GM12872 (cell line): Measurements from ENCODE around the gene RALGAPA2.

ENCODE experiments used
- TF ChIP-seq, protein P1 (sequence below): IDR thresholded peaks from 3 replicates; pipeline ENCODE4 v1.5.1; 2011; ENCODE audit warnings: low read depth, mild to moderate bottlenecking, low read length, moderate library complexity; ENCODE audit not compliant: insufficient read depth

RALGAPA2 gene

DNA sequence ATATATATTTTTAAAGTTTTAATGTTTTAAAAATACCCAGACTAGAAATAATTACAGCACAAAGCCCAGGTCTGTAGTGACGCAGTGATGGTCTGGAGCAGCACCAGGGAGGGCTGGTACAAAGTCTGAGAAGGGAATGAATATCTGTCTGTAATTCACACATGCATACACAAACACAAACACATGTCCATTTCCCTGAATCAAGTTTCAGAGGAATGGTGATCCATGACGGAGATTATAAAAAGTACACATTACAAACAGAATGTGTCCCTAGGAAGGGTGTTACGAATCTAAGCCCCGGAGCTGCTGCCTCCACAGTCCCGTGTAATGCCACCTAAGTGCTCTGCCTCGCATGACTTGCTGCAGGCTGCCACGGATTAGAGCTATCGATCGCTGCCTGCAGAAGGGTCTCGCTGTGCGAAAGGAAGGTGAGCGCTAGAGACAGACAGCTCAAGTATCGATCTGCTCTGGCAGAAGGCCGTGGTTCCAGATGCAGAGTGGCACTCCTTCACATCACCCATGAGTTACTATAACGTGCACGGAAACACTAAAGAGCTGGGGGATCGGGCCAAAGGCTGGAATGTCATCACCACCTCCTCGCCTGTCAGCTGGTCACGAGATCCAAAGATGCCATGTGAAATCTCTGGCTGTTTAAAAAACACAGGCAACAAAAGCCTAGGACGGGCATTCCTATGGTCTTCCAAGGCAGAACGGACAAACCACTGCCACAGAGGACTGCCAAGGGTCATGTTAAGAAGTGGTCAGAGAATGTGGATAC is 257.4 kb downstream of the RALGAPA2 start:
- TF ChIP-seq, protein P1, sequence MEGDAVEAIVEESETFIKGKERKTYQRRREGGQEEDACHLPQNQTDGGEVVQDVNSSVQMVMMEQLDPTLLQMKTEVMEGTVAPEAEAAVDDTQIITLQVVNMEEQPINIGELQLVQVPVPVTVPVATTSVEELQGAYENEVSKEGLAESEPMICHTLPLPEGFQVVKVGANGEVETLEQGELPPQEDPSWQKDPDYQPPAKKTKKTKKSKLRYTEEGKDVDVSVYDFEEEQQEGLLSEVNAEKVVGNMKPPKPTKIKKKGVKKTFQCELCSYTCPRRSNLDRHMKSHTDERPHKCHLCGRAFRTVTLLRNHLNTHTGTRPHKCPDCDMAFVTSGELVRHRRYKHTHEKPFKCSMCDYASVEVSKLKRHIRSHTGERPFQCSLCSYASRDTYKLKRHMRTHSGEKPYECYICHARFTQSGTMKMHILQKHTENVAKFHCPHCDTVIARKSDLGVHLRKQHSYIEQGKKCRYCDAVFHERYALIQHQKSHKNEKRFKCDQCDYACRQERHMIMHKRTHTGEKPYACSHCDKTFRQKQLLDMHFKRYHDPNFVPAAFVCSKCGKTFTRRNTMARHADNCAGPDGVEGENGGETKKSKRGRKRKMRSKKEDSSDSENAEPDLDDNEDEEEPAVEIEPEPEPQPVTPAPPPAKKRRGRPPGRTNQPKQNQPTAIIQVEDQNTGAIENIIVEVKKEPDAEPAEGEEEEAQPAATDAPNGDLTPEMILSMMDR = no peak

DNA sequence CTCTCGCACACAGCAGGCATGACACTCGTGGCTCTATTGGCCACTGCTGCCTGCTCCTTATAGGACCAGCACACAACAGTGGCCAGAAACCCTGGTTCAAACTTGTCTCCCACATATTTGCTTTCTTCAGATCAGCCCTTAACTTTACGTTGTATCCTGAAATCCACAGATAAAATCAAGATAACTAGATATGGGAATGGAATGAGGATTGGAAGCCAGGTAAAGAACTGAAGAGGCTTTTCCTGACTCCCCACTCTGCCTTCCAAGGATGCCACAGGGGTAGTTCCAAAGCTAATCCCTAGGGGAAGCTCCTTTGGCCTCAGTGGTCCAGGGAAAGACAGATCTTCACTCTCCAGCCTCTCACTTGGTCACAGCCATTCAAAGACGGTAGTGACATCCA is 258.1 kb downstream of the RALGAPA2 start:
- TF ChIP-seq, protein P1 = no peak

DNA sequence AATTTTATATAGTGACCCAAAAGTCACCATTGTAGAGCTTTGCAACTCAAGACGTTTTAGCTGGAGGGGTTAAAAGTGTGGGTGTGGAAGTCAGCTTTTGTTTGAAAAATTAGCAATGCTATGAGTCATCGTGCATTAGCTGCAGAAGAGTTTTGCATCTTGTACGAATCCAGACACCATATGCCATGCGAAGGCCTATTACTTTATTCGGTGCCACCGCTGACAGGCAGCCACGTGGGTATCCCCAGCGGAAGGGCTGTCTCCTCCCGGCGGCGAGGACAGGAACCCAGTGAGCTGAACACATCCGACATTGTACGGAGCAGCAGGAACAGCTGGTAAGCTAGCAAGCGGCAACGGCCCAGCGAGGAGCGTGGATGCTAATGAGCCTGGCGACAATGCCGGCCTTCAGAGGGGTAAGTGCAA is 260.2 kb downstream of the RALGAPA2 start:
- TF ChIP-seq, protein P1 = peak; percentile 22; the same call in 2 of the 3 replicates

DNA sequence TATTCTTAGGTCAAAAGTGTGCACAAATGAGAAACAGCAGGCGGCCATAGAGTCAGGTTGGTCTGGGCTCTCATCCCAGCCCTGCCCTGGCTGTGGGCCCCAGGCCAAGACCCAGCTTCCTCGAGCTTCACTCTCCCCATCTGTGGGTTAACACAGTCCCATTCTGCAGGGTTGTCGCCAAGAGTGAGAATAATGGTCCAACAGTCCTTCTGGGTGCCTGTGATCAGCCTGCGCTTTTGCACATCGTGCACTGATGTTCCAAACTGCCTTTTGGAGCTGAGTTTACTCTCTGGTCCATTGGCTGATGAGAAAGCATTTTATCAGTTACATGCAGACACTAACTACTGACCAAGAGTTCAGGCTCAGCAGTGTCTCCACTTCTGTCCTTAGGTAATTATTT is 261.9 kb downstream of the RALGAPA2 start:
- TF ChIP-seq, protein P1 = no peak

DNA sequence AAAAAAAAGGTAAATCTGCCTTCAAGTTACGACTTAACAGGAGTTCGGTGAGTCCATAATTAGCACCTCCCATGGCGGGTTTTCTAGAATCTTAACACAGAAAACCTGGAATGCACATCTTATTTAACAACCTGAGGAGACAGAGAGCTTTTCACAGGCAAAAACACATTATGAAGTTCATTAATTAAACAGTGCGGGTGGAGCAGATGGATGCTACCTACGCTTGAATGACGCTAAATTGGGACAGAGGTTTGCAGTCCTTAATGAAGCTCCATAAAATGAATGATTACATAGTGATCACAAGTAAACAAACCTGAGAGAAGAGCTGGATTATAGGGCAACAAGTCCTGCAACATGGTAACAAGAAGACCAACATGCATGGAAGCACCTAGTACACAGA is 263.6 kb downstream of the RALGAPA2 start:
- TF ChIP-seq, protein P1 = no peak

DNA sequence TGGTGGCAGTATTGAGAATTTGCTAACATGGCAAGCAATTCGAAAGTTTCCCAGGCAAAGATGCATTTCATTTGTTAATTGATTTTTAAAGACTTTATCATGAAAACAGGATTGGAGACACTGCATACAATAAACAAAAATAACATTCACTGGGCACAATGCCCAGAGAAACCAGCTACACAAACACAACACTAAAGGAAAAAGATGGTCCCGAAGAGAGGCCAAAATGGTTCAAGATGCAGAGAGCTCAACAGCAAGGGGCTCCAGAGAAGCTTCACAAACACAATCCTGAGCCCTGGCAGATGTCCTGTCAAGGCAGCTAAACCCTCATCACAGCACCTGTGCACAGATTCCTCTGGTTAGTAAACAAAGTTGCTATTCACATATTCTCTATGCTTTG is 265.2 kb downstream of the RALGAPA2 start:
- TF ChIP-seq, protein P1 = no peak

DNA sequence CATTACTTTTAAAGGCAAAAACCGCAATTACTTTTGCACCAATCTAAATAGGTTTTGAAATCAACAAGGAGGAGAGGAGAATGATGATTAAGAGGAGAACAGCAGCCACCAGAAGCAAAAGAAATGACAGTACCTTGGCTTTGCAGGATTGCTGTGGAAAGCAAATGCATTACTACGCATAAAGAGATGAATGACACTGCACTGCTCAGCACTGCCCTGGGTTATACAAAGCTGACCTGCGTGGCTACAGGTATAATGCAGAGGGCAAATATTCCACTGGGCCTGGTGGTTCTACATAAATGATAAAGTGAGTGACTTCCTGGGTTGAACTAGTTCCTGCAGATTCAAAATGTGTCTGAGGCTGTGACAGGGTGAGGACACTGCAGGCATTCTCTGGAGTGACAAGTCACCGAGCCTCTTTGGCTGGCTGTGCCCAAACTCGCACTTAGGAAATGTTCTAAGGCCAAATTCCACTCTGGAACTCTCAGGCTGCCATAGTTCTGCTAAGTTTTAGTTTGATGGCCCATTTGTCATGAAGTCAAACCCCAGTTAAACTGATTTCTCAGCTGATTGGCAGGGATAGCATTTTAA is 265.9 kb downstream of the RALGAPA2 start:
- TF ChIP-seq, protein P1 = no peak
